Measurements from ENCODE around the gene PTPN1. TPM values are rescaled to one million over a fixed set of nuclear protein-coding genes. Genes with fewer than 3 reads are reported as not detected.
A peak's percentile ranks its signal among the peaks of the same experiment; 100 is the strongest.

PTPN1 gene
- total and polyA plus RNA-seq, 2 of the 13 experiments (the other 11 are each of a cell fraction or from before 2014, with no cell fraction given) = 17.7 to 37.2 TPM

DNA sequence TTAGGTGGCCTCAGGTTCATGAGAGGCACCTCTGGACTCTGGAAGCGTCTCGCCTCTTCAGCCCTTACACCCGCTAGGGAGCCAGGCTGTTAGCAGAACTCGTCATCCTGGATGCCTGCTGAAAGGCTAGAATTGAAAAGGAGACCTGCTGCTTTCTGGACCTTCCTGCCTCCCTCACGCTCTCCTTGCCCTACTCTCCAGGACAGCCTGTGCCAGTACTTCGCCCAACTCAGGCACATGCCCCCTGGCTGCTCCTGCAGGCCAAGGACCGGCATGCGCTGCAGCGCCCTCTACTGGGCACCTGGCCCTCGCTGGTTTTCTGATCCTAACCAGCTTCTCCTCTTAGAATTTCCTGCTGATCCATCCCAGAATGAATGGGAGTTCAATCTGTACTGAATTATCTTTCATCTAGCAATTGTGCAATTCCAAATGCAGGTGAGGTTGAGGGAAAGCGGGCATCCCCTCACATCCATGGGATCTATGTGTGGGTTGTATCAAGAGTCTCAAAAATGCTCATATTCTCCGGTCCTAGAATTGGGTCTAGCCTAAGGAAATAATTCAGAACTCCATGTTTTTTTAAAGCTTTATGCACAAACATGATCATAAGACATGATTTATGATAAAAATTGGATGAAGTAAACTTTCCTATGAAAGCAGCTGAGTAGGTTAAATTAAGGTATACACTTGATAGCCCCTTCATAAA lies 78.0 kb downstream of the PTPN1 start (continued):
- TF ChIP-seq FOXK1 (CRISPR knock-in tag; IDR thresholded peaks at IDR 0.05; ENCODE audit: borderline replicate concordance, low read depth) = 0 out of 2 replicates have a peak, but pooled peaks have one; percentile 22
- TF ChIP-seq, protein P1, sequence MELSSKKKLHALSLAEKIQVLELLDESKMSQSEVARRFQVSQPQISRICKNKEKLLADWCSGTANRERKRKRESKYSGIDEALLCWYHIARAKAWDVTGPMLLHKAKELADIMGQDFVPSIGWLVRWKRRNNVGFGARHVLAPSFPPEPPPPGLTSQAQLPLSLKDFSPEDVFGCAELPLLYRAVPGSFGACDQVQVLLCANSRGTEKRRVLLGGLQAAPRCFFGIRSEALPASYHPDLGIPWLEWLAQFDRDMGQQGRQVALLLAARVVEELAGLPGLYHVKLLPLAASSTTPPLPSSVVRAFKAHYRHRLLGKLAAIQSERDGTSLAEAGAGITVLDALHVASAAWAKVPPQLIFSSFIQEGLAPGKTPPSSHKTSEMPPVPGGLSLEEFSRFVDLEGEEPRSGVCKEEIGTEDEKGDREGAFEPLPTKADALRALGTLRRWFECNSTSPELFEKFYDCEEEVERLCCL (CRISPR knock-in tag; IDR thresholded peaks at IDR 0.05; ENCODE audit: borderline replicate concordance) = no peak
- TF ChIP-seq, protein P2, sequence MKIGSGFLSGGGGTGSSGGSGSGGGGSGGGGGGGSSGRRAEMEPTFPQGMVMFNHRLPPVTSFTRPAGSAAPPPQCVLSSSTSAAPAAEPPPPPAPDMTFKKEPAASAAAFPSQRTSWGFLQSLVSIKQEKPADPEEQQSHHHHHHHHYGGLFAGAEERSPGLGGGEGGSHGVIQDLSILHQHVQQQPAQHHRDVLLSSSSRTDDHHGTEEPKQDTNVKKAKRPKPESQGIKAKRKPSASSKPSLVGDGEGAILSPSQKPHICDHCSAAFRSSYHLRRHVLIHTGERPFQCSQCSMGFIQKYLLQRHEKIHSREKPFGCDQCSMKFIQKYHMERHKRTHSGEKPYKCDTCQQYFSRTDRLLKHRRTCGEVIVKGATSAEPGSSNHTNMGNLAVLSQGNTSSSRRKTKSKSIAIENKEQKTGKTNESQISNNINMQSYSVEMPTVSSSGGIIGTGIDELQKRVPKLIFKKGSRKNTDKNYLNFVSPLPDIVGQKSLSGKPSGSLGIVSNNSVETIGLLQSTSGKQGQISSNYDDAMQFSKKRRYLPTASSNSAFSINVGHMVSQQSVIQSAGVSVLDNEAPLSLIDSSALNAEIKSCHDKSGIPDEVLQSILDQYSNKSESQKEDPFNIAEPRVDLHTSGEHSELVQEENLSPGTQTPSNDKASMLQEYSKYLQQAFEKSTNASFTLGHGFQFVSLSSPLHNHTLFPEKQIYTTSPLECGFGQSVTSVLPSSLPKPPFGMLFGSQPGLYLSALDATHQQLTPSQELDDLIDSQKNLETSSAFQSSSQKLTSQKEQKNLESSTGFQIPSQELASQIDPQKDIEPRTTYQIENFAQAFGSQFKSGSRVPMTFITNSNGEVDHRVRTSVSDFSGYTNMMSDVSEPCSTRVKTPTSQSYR (CRISPR knock-in tag; IDR thresholded peaks at IDR 0.05; ENCODE audit: borderline replicate concordance) = no peak
- peak; percentile 83; the same call in 1 of the 2 replicates for TF ChIP-seq ZNF83 (CRISPR knock-in tag; IDR thresholded peaks at IDR 0.05; ENCODE audit: borderline replicate concordance)
- TF ChIP-seq ZNF557 (CRISPR knock-in tag; IDR thresholded peaks at IDR 0.05) = no peak
- no peak for TF ChIP-seq ATRX (CRISPR knock-in tag; IDR thresholded peaks at IDR 0.05; ENCODE audit: borderline replicate concordance)
- TF ChIP-seq, protein P3, sequence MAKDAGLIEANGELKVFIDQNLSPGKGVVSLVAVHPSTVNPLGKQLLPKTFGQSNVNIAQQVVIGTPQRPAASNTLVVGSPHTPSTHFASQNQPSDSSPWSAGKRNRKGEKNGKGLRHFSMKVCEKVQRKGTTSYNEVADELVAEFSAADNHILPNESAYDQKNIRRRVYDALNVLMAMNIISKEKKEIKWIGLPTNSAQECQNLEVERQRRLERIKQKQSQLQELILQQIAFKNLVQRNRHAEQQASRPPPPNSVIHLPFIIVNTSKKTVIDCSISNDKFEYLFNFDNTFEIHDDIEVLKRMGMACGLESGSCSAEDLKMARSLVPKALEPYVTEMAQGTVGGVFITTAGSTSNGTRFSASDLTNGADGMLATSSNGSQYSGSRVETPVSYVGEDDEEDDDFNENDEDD (CRISPR knock-in tag; IDR thresholded peaks at IDR 0.05; ENCODE audit: borderline replicate concordance) = peak; percentile 81; the same call in 1 of the 2 replicates
- TF ChIP-seq, protein P4, sequence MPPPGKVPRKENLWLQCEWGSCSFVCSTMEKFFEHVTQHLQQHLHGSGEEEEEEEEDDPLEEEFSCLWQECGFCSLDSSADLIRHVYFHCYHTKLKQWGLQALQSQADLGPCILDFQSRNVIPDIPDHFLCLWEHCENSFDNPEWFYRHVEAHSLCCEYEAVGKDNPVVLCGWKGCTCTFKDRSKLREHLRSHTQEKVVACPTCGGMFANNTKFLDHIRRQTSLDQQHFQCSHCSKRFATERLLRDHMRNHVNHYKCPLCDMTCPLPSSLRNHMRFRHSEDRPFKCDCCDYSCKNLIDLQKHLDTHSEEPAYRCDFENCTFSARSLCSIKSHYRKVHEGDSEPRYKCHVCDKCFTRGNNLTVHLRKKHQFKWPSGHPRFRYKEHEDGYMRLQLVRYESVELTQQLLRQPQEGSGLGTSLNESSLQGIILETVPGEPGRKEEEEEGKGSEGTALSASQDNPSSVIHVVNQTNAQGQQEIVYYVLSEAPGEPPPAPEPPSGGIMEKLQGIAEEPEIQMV (CRISPR knock-in tag; IDR thresholded peaks at IDR 0.05; ENCODE audit: low read depth) = 0 out of 2 replicates have a peak, but pooled peaks have one; percentile 24
- no peak for TF ChIP-seq ZKSCAN5 (CRISPR knock-in tag; IDR thresholded peaks at IDR 0.05)
- TF ChIP-seq, protein P5, sequence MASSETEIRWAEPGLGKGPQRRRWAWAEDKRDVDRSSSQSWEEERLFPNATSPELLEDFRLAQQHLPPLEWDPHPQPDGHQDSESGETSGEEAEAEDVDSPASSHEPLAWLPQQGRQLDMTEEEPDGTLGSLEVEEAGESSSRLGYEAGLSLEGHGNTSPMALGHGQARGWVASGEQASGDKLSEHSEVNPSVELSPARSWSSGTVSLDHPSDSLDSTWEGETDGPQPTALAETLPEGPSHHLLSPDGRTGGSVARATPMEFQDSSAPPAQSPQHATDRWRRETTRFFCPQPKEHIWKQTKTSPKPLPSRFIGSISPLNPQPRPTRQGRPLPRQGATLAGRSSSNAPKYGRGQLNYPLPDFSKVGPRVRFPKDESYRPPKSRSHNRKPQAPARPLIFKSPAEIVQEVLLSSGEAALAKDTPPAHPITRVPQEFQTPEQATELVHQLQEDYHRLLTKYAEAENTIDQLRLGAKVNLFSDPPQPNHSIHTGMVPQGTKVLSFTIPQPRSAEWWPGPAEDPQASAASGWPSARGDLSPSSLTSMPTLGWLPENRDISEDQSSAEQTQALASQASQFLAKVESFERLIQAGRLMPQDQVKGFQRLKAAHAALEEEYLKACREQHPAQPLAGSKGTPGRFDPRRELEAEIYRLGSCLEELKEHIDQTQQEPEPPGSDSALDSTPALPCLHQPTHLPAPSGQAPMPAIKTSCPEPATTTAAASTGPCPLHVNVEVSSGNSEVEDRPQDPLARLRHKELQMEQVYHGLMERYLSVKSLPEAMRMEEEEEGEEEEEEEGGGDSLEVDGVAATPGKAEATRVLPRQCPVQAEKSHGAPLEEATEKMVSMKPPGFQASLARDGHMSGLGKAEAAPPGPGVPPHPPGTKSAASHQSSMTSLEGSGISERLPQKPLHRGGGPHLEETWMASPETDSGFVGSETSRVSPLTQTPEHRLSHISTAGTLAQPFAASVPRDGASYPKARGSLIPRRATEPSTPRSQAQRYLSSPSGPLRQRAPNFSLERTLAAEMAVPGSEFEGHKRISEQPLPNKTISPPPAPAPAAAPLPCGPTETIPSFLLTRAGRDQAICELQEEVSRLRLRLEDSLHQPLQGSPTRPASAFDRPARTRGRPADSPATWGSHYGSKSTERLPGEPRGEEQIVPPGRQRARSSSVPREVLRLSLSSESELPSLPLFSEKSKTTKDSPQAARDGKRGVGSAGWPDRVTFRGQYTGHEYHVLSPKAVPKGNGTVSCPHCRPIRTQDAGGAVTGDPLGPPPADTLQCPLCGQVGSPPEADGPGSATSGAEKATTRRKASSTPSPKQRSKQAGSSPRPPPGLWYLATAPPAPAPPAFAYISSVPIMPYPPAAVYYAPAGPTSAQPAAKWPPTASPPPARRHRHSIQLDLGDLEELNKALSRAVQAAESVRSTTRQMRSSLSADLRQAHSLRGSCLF (CRISPR knock-in tag; IDR thresholded peaks at IDR 0.05; ENCODE audit: borderline replicate concordance) = no peak
- no peak for TF ChIP-seq U2AF1 (optimal IDR thresholded peaks at IDR 0.05; ENCODE audit: low read depth, low read length)
- TF ChIP-seq, protein P6, sequence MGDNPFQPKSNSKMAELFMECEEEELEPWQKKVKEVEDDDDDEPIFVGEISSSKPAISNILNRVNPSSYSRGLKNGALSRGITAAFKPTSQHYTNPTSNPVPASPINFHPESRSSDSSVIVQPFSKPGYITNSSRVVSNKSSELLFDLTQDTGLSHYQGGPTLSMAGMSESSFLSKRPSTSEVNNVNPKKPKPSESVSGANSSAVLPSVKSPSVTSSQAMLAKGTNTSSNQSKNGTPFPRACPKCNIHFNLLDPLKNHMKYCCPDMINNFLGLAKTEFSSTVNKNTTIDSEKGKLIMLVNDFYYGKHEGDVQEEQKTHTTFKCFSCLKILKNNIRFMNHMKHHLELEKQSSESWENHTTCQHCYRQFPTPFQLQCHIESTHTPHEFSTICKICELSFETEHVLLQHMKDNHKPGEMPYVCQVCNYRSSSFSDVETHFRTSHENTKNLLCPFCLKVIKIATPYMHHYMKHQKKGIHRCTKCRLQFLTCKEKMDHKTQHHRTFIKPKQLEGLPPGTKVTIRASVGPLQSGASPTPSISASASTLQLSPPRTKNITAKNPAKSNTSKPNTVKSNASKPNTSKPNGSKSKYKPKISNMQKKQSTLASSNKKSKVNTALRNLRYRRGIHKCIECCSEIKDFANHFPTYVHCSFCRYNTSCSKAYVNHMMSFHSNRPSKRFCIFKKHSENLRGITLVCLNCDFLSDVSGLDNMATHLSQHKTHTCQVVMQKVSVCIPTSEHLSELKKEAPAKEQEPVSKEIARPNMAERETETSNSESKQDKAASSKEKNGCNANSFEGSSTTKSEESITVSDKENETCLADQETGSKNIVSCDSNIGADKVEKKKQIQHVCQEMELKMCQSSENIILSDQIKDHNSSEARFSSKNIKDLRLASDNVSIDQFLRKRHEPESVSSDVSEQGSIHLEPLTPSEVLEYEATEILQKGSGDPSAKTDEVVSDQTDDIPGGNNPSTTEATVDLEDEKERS (CRISPR knock-in tag; IDR thresholded peaks at IDR 0.05) = no peak
